Esophagus muscularis mucosa (tissue), 4 donors: ENCODE data around the gene PGD.
"Not testable (repeated sequence)": the region's sequence is repeated elsewhere in the genome, so short reads cannot be mapped to it uniquely, and the experiment has no call there.

Experiments used
- CTCF ChIP-seq, 3 experiments: fragments of 200-600 bp in 2 of 3; fragments of 450-650 bp in 1 of 3; sonication (generic) in 2 of 3; IDR thresholded peaks; one replicate each; pipeline ENCODE4 v1.5.1; 2017 to 2019; ENCODE audit warnings: antibody characterized with exemption in 3 of 3, mild to moderate bottlenecking in 2 of 3, moderate library complexity in 1 of 3
- EP300 ChIP-seq: sonication (generic); formaldehyde crosslinking; IDR thresholded peaks from one replicate; pipeline ENCODE4 v1.6.1; 2017; ENCODE audit warnings: antibody characterized with exemption
- POLR2AphosphoS5 ChIP-seq, 2 donors: sonication (generic); formaldehyde crosslinking; IDR thresholded peaks; one replicate each; pipeline ENCODE4 v1.6.1; 2017; ENCODE audit warnings: antibody characterized with exemption in 2 of 2

GRCh38 chr1:10415967-10416366 lies 17.1 kb downstream of the PGD start:
- TF ChIP-seq CTCF (IDR thresholded peaks at IDR 0.05); EP300; POLR2AphosphoS5 (IDR thresholded peaks at IDR 0.05): not testable (repeated sequence)
